ENCODE data around the gene PHGDH.
"Not testable (repeated sequence)": the region's sequence is repeated elsewhere in the genome, so short reads cannot be mapped to it uniquely, and the experiment has no call there.

Gene PHGDH

GRCh38 chr1:119700326-119700725 is 11.4 kb upstream of the PHGDH start:
- DNase-seq, result no peak

- DNase-seq, result no peak
Measured at GRCh38 chr1:119701659-119702058, 10.1 kb upstream of the PHGDH start.

GRCh38 chr1:119702384-119702783 is 9.3 kb upstream of the PHGDH start:
- DNase-seq, result no peak

GRCh38 chr1:119703666-119704450 is 7.9 kb upstream of the PHGDH start:
- no peak for DNase-seq

- not testable (repeated sequence) for DNase-seq
Measured at GRCh38 chr1:119706599-119706998, 5.1 kb upstream of the PHGDH start.

GRCh38 chr1:119711356-119711803 is 354 bp upstream of the PHGDH start:
- DNase-seq, result not testable (repeated sequence)

GRCh38 chr1:119712342-119713038 is 756 bp downstream of the PHGDH start:
- peak; percentile 58 for DNase-seq

- no peak for DNase-seq
Measured at GRCh38 chr1:119713039-119713748, 1.5 kb downstream of the PHGDH start.

GRCh38 chr1:119713749-119714456 is 2.2 kb downstream of the PHGDH start:
- no peak for DNase-seq

- DNase-seq, result no peak
Measured at GRCh38 chr1:119714583-119714982, 2.8 kb downstream of the PHGDH start.

- no peak for DNase-seq
Measured at GRCh38 chr1:119715542-119715941, 3.8 kb downstream of the PHGDH start.

GRCh38 chr1:119718409-119718808 is 6.7 kb downstream of the PHGDH start:
- no peak for DNase-seq

- no peak for DNase-seq
Measured at GRCh38 chr1:119718972-119719371, 7.2 kb downstream of the PHGDH start.

- DNase-seq, result no peak
Measured at GRCh38 chr1:119720866-119721440, 9.2 kb downstream of the PHGDH start.

- no peak for DNase-seq
Measured at GRCh38 chr1:119721896-119722295, 10.2 kb downstream of the PHGDH start.

GRCh38 chr1:119724611-119725218 is 13.0 kb downstream of the PHGDH start:
- no peak for DNase-seq

GRCh38 chr1:119725626-119726025 is 13.9 kb downstream of the PHGDH start:
- DNase-seq, result no peak

- no peak for DNase-seq
Measured at GRCh38 chr1:119727991-119728390, 16.3 kb downstream of the PHGDH start.

- no peak for DNase-seq
Measured at GRCh38 chr1:119729044-119729443, 17.3 kb downstream of the PHGDH start.

GRCh38 chr1:119731060-119731459 is 19.3 kb downstream of the PHGDH start:
- DNase-seq, result no peak

- DNase-seq, result no peak
Measured at GRCh38 chr1:119731741-119732430, 20.2 kb downstream of the PHGDH start.

All from NCI-H2107 (cell line).